Loucy (cell line): ENCODE measurements around the gene MEIOC.

Source experiments
- H2AFZ ChIP-seq: fragments of 200-600 bp; sonication (generic); 2 replicates; pipeline ENCODE4 v1.6.0; 2016; ENCODE audit warnings: antibody characterized with exemption, mild to moderate bottlenecking, low read length, moderate library complexity
- H3F3A ChIP-seq: fragments of 200-600 bp; 2 replicates; pipeline ENCODE4 v1.6.0; 2016; ENCODE audit warnings: antibody characterized with exemption, low read depth, mild to moderate bottlenecking
- H3K27me3 ChIP-seq: fragments of 200-600 bp; sonication (generic); 2 replicates; pipeline ENCODE4 v1.6.1; 2014; ENCODE audit warnings: low read length, mild to moderate bottlenecking; ENCODE audit not compliant: insufficient read depth, poor library complexity, severe bottlenecking
- H3K36me3 ChIP-seq: fragments of 200-600 bp; sonication (generic); 2 replicates; pipeline ENCODE4 v1.6.1; 2016; ENCODE audit warnings: low read length; ENCODE audit not compliant: insufficient read depth
- H3K4me1 ChIP-seq: fragments of 200-600 bp; sonication (generic); 2 replicates; pipeline ENCODE4 v1.5.1; 2014; ENCODE audit warnings: low read length, mild to moderate bottlenecking; ENCODE audit not compliant: insufficient read depth, poor library complexity, severe bottlenecking
- H3K4me2 ChIP-seq: fragments of 200-600 bp; sonication (generic); 2 replicates; pipeline ENCODE4 v1.6.0; 2014; ENCODE audit warnings: antibody characterized with exemption, low read length, low read depth, mild to moderate bottlenecking; ENCODE audit not compliant: poor library complexity, severe bottlenecking
- H3K4me3 ChIP-seq: fragments of 200-600 bp; sonication (generic); 2 replicates; pipeline ENCODE4 v1.5.1; 2014; ENCODE audit warnings: low read length, mild to moderate bottlenecking, mixed read lengths; ENCODE audit not compliant: poor library complexity, severe bottlenecking
- H3K79me2 ChIP-seq: fragments of 200-600 bp; sonication (generic); 2 replicates; pipeline ENCODE4 v1.6.1; 2014; ENCODE audit warnings: low read length; ENCODE audit not compliant: insufficient read depth
- H3K9ac ChIP-seq: fragments of 200-600 bp; sonication (generic); 2 replicates; pipeline ENCODE4 v1.6.0; 2014; ENCODE audit warnings: mild to moderate bottlenecking, low read depth, low read length, moderate library complexity; ENCODE audit not compliant: poor library complexity, severe bottlenecking
- H3K9me2 ChIP-seq: fragments of 200-600 bp; sonication (generic); replicated peaks from 2 replicates; pipeline ENCODE4 v1.6.1; 2016; ENCODE audit warnings: low read depth, low read length, mixed read lengths
- H3K9me3 ChIP-seq: fragments of 200-600 bp; sonication (generic); 2 replicates; pipeline ENCODE4 v1.6.1; 2014; ENCODE audit warnings: mild to moderate bottlenecking, antibody characterized with exemption, low read length, low read depth; ENCODE audit not compliant: insufficient read depth
- H4K20me1 ChIP-seq: fragments of 200-600 bp; sonication (generic); 2 replicates; pipeline ENCODE4 v1.6.0; 2014; ENCODE audit warnings: antibody characterized with exemption, low read length, mild to moderate bottlenecking; ENCODE audit not compliant: insufficient read depth, poor library complexity, severe bottlenecking
- EZH2phosphoT487 ChIP-seq: fragments of 200-600 bp; IDR thresholded peaks from 2 replicates; pipeline ENCODE4 v1.6.1; 2018; ENCODE audit warnings: antibody characterized with exemption, mild to moderate bottlenecking, moderate library complexity, borderline replicate concordance
- TF ChIP-seq, protein P1 (sequence below): fragments of 200-600 bp; sonication (generic); conservative IDR thresholded peaks from 2 replicates; pipeline ENCODE4 v1.5.1; 2014; ENCODE audit warnings: mild to moderate bottlenecking, antibody characterized with exemption, low read length

MEIOC gene

DNA sequence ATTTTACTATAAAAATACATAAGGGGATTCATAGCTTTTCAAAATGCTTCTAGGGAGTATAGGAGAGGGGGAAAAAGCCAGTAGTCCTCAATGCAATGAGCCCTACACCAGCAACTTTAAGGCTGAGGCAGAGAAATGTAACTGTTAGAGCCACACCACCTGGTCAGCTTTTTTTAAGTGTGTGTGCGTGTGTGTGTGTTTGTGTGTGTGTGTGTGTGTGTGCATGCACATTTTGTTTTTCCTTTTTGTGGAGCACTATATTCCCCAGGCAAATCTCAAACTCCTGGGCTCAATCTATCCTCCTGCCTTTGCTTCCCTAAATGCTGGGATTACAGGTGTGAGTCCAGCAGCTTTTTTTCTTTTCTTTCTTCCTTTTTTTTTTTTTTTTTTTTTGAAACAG, 2.3 kb upstream of the MEIOC start:
- Histone ChIP-seq H3K9me2 (no peaks in the 10 kb centered on the region), H4K20me1 (no peaks in the 10 kb centered on the region), H2AFZ (no peak overlapping the region), H3F3A (no peaks in the 10 kb centered on the region), H3K4me2 (no peak overlapping the region), H3K9me3 (no peaks in the 10 kb centered on the region), H3K27me3 (no peaks in the 10 kb centered on the region), H3K4me3 (no peak overlapping the region), H3K36me3 (no peaks in the 10 kb centered on the region), H3K9ac (no peak overlapping the region), H3K79me2 (no peaks in the 10 kb centered on the region), H3K4me1 (no peaks in the 10 kb centered on the region)
- TF ChIP-seq, protein P1, sequence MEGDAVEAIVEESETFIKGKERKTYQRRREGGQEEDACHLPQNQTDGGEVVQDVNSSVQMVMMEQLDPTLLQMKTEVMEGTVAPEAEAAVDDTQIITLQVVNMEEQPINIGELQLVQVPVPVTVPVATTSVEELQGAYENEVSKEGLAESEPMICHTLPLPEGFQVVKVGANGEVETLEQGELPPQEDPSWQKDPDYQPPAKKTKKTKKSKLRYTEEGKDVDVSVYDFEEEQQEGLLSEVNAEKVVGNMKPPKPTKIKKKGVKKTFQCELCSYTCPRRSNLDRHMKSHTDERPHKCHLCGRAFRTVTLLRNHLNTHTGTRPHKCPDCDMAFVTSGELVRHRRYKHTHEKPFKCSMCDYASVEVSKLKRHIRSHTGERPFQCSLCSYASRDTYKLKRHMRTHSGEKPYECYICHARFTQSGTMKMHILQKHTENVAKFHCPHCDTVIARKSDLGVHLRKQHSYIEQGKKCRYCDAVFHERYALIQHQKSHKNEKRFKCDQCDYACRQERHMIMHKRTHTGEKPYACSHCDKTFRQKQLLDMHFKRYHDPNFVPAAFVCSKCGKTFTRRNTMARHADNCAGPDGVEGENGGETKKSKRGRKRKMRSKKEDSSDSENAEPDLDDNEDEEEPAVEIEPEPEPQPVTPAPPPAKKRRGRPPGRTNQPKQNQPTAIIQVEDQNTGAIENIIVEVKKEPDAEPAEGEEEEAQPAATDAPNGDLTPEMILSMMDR, result no peak
- TF ChIP-seq EZH2phosphoT487, result no peak

DNA sequence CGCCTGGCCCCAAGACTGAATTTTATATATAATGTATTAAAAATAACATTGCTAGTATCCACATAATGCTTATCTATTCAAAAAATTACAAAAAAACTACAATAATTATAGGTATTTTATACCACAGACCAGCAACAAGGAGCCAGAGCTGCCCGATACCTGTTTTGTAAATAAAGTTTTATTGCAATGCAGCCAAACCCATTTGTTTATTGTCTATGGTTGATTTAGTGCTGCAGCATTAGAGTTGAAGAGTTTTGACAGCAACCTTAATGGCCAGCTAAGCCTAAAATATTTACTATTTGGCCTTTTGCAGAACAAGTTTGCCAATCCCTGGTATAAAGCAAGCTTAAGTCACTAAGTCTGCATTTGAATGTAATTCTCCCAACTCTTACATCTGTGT, 5.6 kb downstream of the MEIOC start:
- no peak for TF ChIP-seq EZH2phosphoT487
- TF ChIP-seq, protein P1, result no peak
- no peak overlapping the region for H3K4me2 ChIP-seq
- H3K4me1 ChIP-seq, result no peaks in the 10 kb centered on the region
- no peaks in the 10 kb centered on the region for H4K20me1 ChIP-seq
- no peak overlapping the region for H3K4me3 ChIP-seq
- H3K27me3 ChIP-seq, result no peaks in the 10 kb centered on the region
- H3K9me2 ChIP-seq, result no peaks in the 10 kb centered on the region
- H3K9ac ChIP-seq, result no peak overlapping the region
- no peaks in the 10 kb centered on the region for H3F3A ChIP-seq
- H3K79me2 ChIP-seq, result no peaks in the 10 kb centered on the region
- H3K36me3 ChIP-seq, result no peaks in the 10 kb centered on the region
- H2AFZ ChIP-seq, result no peak overlapping the region
- H3K9me3 ChIP-seq, result no peaks in the 10 kb centered on the region

DNA sequence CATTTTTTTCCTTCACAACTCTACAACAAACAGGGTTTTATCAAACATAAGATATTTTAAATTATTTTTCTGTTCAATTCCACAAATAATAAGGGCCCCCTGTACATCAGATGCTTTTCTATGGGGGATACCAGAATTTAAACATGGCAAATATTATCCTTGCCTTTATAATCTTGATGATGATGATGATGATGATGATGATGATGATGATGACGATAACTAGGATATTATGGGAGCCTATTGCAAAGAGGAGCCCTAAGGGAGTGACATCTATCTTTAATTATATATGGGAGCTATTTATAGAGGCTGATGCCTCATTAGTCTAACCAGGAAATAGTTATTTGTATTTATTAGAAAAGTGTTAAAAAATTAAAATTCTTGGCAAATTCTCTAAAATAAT, 6.8 kb downstream of the MEIOC start:
- H3K79me2 ChIP-seq, result no peaks in the 10 kb centered on the region
- no peaks in the 10 kb centered on the region for H3K9me3 ChIP-seq
- H3K9me2 ChIP-seq, result no peaks in the 10 kb centered on the region
- no peak overlapping the region for H3K4me2 ChIP-seq
- no peaks in the 10 kb centered on the region for H4K20me1 ChIP-seq
- H3K36me3 ChIP-seq, result no peaks in the 10 kb centered on the region
- H3K9ac ChIP-seq, result no peak overlapping the region
- no peak overlapping the region for H2AFZ ChIP-seq
- H3K4me3 ChIP-seq, result no peak overlapping the region
- H3K4me1 ChIP-seq, result no peaks in the 10 kb centered on the region
- no peaks in the 10 kb centered on the region for H3F3A ChIP-seq
- TF ChIP-seq EZH2phosphoT487, result no peak
- TF ChIP-seq, protein P1, result no peak
- no peaks in the 10 kb centered on the region for H3K27me3 ChIP-seq
